NCI-H2029 (cell line): ENCODE results near the gene NR1H4.
"Not testable (repeated sequence)": the region's sequence is repeated elsewhere in the genome, so short reads cannot be mapped to it uniquely, and the experiment has no call there.

Source experiments
- DNase-seq: peaks from one replicate; lab custom pipeline; 2025; lab: John Stamatoyannopoulos, UW

Gene NR1H4

GRCh38 chr12:100473716-100474150 lies at the start of gene NR1H4:
Gene NR1H4, plus strand, starts transcription at chr12:100473866. Its CDS starts 19,458 bp downstream, at chr12:100493324.
- no peak for DNase-seq

GRCh38 chr12:100426145-100426544 lies 47.5 kb upstream of the NR1H4 start:
- DNase-seq = no peak

GRCh38 chr12:100427078-100427477 lies 46.6 kb upstream of the NR1H4 start:
- DNase-seq = no peak

GRCh38 chr12:100430251-100430650 lies 43.4 kb upstream of the NR1H4 start:
- DNase-seq = not testable (repeated sequence)

GRCh38 chr12:100433701-100434100 lies 40.0 kb upstream of the NR1H4 start:
- no peak for DNase-seq

GRCh38 chr12:100434177-100434576 lies 39.5 kb upstream of the NR1H4 start:
- no peak for DNase-seq

GRCh38 chr12:100435957-100436356 lies 37.7 kb upstream of the NR1H4 start:
- DNase-seq = no peak

- no peak for DNase-seq
Observed at GRCh38 chr12:100437038-100437841, 36.4 kb upstream of the NR1H4 start.

GRCh38 chr12:100439797-100440196 lies 33.9 kb upstream of the NR1H4 start:
- DNase-seq = no peak

- no peak for DNase-seq
Observed at GRCh38 chr12:100442403-100442802, 31.3 kb upstream of the NR1H4 start.

GRCh38 chr12:100443434-100443833 lies 30.2 kb upstream of the NR1H4 start:
- DNase-seq = no peak

- no peak for DNase-seq
Observed at GRCh38 chr12:100445081-100445481, 28.6 kb upstream of the NR1H4 start.

GRCh38 chr12:100447381-100447780 lies 26.3 kb upstream of the NR1H4 start:
- DNase-seq = no peak

GRCh38 chr12:100448656-100449055 lies 25.0 kb upstream of the NR1H4 start:
- no peak for DNase-seq

- no peak for DNase-seq
Observed at GRCh38 chr12:100450735-100451134, 22.9 kb upstream of the NR1H4 start.

- DNase-seq = no peak
Observed at GRCh38 chr12:100453951-100454350, 19.7 kb upstream of the NR1H4 start.

GRCh38 chr12:100455896-100456295 lies 17.8 kb upstream of the NR1H4 start:
- no peak for DNase-seq

GRCh38 chr12:100458191-100458590 lies 15.5 kb upstream of the NR1H4 start:
- DNase-seq = no peak

- DNase-seq = no peak
Observed at GRCh38 chr12:100460702-100461101, 13.0 kb upstream of the NR1H4 start.

GRCh38 chr12:100461330-100461973 lies 12.2 kb upstream of the NR1H4 start:
- DNase-seq = no peak

- no peak for DNase-seq
Observed at GRCh38 chr12:100463661-100464060, 10.0 kb upstream of the NR1H4 start.

- DNase-seq = no peak
Observed at GRCh38 chr12:100464529-100464928, 9.1 kb upstream of the NR1H4 start.

GRCh38 chr12:100468126-100468525 lies 5.5 kb upstream of the NR1H4 start:
- DNase-seq = no peak
